Progenitor cell of endocrine pancreas (in vitro differentiated cells): ENCODE data around the gene MORC3. TPM values are rescaled to one million over a fixed set of nuclear protein-coding genes. Genes with fewer than 3 reads are reported as not detected.

Source experiments
- DNase-seq: peaks from one replicate; pipeline ENCODE4 v3.0.0; 2021; ENCODE audit warnings: low spot score; ENCODE audit not compliant: unreplicated experiment
- H3K27ac Mint-ChIP-seq: 2 replicates; pipeline ENCODE4 v1.8.0; 2021; ENCODE audit warnings: mild to moderate bottlenecking, moderate library complexity, mixed read lengths
- H3K27me3 Mint-ChIP-seq: 2 replicates; pipeline ENCODE4 v1.8.0; 2021; ENCODE audit warnings: mixed read lengths
- H3K36me3 Mint-ChIP-seq: 2 replicates; pipeline ENCODE4 v1.8.0; 2022; ENCODE audit warnings: mixed read lengths; ENCODE audit not compliant: insufficient read depth
- H3K4me1 Mint-ChIP-seq: 2 replicates; pipeline ENCODE4 v1.8.0; 2021; ENCODE audit warnings: low read depth, mixed read lengths
- H3K4me3 Mint-ChIP-seq: 2 replicates; pipeline ENCODE4 v1.8.0; 2021; ENCODE audit warnings: low read depth, mild to moderate bottlenecking, moderate library complexity, mixed read lengths
- H3K9me3 Mint-ChIP-seq: 2 replicates; pipeline ENCODE4 v1.8.0; 2021; ENCODE audit warnings: low read depth, mixed read lengths
- CTCF ChIP-seq: fragments of 200-600 bp; sonication (generic); IDR thresholded peaks from one replicate; pipeline ENCODE4 v1.5.0; 2021; ENCODE audit warnings: antibody characterized with exemption, mild to moderate bottlenecking; ENCODE audit not compliant: unreplicated experiment
- total RNA-seq: library from RNA; stranded (reverse); gene quantifications from 2 replicates; pipeline ENCODE4 v1.2.1, GENCODE V29; 2021

MORC3 gene
- total RNA-seq, 1 donor from 2014 or later = 33.7 TPM

- peak; percentile 56 for DNase-seq
- H3K27me3 Mint-ChIP-seq = no peaks in the 10 kb centered on the region
- peak overlapping the region; percentile 90 for H3K4me3 Mint-ChIP-seq
- H3K4me1 Mint-ChIP-seq = peaks cover 17% of the 10 kb centered on the region
- no peak for TF ChIP-seq CTCF
- no peaks in the 10 kb centered on the region for H3K9me3 Mint-ChIP-seq
- H3K36me3 Mint-ChIP-seq = peaks cover 11% of the 10 kb centered on the region
- peak overlapping the region; percentile 93 for H3K27ac Mint-ChIP-seq
Measured at GRCh38 chr21:36320421-36321324, 676 bp downstream of the MORC3 start.

GRCh38 chr21:36321325-36322082 lies 1.5 kb downstream of the MORC3 start:
- H3K27ac Mint-ChIP-seq = peak overlapping the region; percentile 93
- no peaks in the 10 kb centered on the region for H3K27me3 Mint-ChIP-seq
- peaks cover 17% of the 10 kb centered on the region for H3K4me1 Mint-ChIP-seq
- H3K4me3 Mint-ChIP-seq = peak overlapping the region; percentile 90
- H3K36me3 Mint-ChIP-seq = peaks cover 11% of the 10 kb centered on the region
- no peak for DNase-seq
- no peaks in the 10 kb centered on the region for H3K9me3 Mint-ChIP-seq
- TF ChIP-seq CTCF = no peak

GRCh38 chr21:36322083-36322424 lies 2.1 kb downstream of the MORC3 start:
- no peak for TF ChIP-seq CTCF
- Mint-ChIP-seq H3K27ac (peak overlapping the region; percentile 93), H3K27me3 (no peaks in the 10 kb centered on the region), H3K4me1 (peaks cover 17% of the 10 kb centered on the region), H3K9me3 (no peaks in the 10 kb centered on the region), H3K36me3 (peaks cover 11% of the 10 kb centered on the region), H3K4me3 (peak overlapping the region; percentile 90)
- DNase-seq = no peak

- TF ChIP-seq CTCF = no peak
- Mint-ChIP-seq H3K4me1 (peaks cover 17% of the 10 kb centered on the region), H3K27me3 (no peaks in the 10 kb centered on the region), H3K9me3 (no peaks in the 10 kb centered on the region), H3K4me3 (no peak overlapping the region), H3K27ac (peak overlapping the region; percentile 9), H3K36me3 (peaks cover 11% of the 10 kb centered on the region)
- no peak for DNase-seq
Measured at GRCh38 chr21:36323032-36323431, 3.0 kb downstream of the MORC3 start.

GRCh38 chr21:36325373-36326010 lies 5.5 kb downstream of the MORC3 start:
- H3K27ac Mint-ChIP-seq = no peak overlapping the region
- TF ChIP-seq CTCF = no peak
- no peak overlapping the region for H3K4me3 Mint-ChIP-seq
- H3K27me3 Mint-ChIP-seq = no peaks in the 10 kb centered on the region
- peaks cover 21% of the 10 kb centered on the region for H3K4me1 Mint-ChIP-seq
- no peaks in the 10 kb centered on the region for H3K9me3 Mint-ChIP-seq
- H3K36me3 Mint-ChIP-seq = peaks cover 13% of the 10 kb centered on the region
- no peak for DNase-seq
